Measurements from ENCODE around the gene NEK1.
"Not testable (repeated sequence)": the region's sequence is repeated elsewhere in the genome, so short reads cannot be mapped to it uniquely, and the experiment has no call there.

Gene NEK1

DNA sequence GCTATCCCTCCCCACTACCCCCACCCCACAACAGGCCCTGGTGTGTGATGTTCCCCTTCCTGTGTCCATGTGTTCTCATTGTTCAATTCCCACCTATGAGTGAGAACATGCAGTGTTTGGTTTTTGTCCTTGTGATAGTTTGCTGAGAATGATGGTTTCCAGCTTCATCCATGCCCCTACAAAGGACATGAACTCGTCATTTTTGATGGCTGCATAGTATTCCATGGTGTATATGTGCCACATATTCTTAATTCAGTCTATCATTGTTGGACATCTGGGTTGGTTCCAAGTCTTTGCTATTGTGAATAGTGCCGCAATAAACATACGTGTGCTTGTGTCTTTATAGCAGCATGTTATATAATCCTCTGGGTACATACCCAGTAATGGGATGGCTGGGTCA is 118.1 kb downstream of the NEK1 start:
- DNase-seq (ENCODE audit: low read depth): not testable (repeated sequence)

DNA sequence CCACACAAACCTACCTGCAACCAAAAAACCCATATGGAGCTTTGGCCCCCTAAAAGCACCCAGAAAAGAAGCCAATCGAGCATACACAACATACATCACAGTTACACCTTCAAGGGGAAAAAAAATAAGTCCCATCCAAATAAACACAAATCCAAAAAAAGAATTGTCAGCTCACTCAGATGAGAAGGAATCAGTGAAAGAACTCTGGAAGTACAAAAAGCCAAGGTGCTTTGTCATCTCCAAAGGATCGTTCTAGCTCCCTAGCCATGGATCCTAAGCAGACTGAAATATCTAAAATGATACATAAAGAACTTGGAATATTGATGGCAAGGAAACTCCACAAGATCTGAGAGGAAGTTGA is 119.2 kb downstream of the NEK1 start:
- DNase-seq (ENCODE audit: low read depth): no peak

DNA sequence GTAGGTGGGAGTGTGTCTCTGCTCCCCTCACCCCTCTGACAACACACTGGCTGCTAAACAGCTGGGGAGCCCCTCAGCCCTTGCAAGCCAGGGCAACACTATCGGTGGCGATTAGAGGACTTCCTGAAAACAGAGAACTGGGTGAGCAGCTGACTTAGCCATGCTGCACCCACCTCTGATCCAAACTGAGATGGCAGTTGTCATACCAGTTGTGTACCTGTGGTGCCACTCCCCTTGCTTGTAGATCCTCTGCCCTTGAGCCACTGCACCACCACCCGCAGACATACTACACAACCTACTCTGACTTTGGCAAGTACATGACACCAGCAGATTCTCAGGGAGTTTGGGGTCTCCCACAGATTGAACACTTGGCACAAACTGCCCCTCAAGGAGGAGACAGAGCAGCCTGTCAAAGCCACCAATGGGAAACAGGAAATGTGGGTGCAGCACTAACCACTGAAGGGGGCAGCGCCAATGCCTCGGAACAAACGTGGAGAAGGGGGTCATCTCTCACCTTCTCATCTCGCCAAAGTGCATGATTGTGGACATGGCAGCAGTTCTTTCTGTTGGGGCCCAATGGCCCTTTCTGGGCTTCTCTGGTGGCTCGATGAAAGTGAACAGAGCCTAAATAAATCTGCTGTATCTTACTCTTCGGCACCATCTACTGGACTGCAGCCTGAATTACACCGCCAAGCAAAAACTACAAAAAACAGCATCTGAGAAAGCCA is 119.8 kb downstream of the NEK1 start:
- peak; percentile 11 for DNase-seq (ENCODE audit: low read depth)

DNA sequence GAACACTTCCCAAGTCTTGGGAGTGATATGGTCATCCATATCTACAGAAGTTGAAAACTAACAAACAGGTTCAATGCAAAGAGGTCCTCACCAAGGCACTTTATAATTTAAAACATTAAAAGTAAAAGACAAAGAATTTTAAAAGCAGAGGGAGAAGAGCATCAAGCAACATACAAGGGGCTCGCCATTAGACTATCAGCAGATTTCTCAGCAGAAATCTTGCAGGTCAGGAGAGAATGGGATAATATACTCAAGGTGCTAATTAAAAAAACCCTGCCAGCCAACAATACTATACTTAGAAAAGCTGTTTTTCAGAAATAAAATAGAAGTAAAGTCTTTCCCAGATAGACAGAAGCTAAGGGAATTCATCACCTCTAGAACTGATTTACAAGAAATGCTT is 121.2 kb downstream of the NEK1 start:
- DNase-seq (ENCODE audit: low read depth): no peak

DNA sequence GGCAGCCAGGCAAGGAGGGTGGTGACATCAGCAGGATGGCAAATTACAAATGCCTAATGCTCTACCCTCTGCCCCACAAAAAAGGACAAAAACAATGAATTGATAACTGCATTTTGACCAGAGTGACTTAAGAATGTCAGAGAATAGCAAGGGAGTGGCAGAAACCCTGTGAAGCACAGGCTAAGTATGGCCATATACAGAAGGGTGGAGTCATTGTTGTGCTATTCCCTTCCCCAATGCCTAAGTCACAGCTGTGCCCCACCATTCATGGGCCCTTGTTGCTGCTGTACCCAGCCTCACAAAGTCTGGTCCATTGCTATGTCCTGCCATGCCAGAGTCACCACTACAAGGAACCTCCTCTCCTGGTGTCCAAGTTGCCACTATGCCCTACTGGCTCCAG is 123.1 kb downstream of the NEK1 start:
- DNase-seq (ENCODE audit: low read depth): no peak

DNA sequence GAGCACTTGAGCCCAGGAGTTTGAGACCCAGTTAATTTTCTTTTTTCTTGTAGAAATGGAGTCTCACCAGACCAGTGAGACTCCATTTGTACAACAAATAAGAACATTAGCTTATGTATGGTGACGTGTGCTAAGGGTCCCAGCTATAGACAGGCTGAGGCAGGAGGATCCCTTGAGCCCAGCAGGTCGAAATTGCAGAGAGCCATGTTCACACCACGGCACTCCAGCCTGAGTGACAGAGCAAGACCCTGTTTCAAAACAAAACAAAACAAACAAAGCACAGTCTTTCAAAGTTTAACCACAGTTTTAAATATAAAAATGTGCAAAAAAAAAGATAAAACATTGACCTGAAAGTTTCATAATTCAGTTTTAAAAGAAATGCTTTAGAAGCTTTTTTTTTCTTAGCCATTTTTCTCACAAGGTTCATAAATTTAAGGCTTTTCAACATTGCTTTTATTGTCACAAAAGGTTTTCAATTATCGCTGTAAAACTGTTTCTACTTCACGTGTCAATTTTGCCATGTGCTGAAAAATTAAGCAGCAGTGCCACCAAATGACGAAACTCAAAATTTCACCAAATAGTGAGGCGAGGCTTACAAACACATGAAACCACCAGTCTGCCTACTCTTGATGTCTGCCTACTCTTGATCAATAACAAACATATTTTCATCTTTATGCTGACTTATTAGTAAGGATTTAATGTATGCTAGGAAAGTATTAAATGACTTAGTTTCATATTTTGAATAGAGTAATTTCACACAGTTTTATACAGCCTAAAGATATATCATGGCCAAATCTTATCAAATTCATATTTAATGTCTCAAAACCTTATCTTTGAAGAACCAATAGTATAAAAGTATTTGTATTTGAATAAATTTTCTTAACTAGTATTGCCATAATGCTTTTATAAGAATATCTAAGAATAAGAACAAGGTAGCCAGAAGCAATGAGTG is 126.3 kb downstream of the NEK1 start:
- DNase-seq (ENCODE audit: low read depth): no peak

DNA sequence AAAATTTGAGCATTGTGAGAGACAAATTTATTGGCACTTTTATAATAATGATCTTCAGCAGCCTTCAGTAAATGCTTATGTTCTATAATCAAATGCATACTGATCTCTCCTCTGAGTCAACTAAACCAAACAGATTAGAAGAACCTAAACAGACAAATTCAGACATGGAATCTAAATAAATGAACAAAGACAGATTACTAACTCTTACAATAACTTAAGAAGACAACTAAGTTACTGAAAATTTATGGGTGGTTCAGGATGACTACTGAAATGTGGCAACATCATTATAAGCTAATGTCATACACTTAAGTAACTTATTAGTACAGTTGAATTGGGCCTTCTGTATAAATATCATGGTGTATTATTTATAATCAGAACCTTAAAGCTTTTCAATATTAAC is 127.3 kb downstream of the NEK1 start:
- no peak for DNase-seq (ENCODE audit: low read depth)

DNA sequence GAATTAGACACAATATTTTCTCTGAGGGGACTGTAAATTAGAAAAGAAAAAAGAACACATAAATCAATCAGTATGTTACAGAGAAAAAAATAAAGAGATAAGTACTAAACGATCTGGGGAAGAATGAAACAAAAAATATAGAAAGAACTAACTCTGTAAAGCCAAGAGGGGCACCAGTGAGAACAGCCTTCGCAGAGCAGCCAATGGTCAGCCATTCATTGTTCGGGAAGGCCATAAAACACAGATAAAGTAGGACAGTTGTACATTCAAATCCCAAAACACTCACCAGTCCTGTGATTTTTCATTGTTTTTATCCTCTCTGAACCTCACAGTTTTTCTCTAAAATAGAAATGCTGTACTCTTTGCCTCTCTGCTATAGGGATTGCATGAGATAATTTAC is 127.9 kb downstream of the NEK1 start:
- DNase-seq (ENCODE audit: low read depth): no peak

DNA sequence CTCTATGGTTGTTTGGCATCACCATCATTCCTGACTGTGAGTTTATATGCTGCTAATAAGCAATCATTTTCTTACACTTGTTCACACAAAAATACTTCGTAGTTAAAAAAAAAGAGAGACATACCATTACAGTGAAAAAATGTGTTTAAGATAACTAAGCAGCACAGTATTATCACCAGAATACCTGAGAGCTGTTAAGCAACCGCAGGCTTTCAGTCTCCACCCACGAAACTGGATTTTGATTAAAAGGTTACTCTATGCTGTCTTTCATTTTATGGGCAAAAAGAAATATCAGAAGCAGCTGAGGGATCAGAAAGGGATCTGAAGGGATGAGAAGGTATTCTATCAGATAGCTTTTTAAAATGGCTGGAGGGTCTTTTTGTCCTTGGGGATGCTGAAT is 148.3 kb downstream of the NEK1 start:
- DNase-seq (ENCODE audit: low read depth): no peak

DNA sequence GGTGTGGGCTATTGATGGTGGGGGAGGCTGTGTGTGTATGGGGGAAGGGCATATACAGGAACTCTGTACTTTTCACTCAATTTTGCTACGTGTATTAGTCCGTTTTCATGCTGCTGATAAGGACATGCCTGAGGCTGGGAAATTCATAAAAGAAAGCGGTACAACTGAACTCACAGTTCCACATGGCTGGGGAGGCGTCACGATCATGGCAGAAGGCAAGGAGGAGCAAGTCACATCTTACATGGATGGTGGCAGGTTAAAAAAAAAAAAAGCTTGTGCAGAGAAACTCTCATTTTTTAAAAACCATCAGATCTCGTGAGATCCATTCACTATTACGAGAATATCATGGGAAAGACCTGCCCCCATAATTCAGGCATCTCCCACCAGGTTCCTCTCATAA is 152.3 kb downstream of the NEK1 start:
- DNase-seq (ENCODE audit: low read depth): no peak

DNA sequence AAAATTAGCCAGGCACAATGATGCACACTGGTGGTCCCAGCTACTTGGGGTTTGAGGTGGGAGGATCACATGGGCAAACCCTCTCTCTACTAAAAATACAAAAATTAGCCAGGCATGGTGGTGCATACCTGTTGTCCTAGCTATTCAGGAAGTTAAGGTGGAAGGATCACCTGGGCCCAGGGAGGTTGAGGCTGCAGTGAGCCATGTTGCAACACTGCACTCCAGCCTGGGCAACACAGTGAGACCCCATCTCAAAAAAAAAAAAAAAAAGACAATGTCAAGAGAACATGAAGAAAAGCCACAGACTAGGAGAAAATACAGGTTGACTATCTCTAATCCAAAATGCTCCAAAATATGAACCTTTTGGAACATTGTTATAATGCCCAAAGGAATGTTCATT is 153.8 kb downstream of the NEK1 start:
- DNase-seq (ENCODE audit: low read depth): no peak

DNA sequence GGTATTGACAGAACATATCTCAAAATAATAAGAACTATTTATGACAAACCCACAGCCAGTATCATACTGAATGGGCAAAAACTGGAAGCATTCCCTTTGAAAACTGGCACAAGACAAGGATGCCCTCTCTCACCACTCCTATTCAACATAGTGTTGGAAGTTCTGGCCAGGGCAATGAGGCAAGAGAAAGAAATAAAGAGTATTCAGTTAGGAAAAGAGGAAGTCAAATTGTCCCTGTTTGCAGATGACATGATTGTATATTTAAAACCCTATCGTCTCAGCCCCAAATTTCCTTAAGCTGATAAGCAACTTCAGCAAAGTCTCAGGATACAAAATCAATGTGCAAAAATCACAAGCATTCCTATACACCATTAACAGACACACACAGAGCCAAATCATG is 159.7 kb downstream of the NEK1 start:
- DNase-seq (ENCODE audit: low read depth): not testable (repeated sequence)

DNA sequence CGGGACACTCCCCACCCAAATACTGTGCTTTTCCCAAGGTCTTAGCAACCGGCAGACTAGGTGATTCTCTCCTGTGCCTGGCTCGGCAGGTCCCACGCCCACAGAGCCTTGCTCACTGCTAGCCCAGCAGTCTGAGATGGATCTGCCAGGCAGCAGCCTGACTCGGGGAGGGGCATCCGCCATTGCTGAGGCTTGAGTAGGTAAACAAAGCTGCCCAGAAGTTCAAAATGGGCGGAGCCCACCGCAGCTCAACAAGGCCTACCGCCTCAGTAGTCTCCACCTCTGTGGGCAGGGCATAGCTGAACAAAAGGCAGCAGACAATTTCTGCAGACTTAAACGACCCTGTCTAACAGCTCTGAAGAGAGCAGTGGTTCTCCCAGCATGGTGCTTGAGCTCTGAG is 163.4 kb downstream of the NEK1 start:
- not testable (repeated sequence) for DNase-seq (ENCODE audit: low read depth)

DNA sequence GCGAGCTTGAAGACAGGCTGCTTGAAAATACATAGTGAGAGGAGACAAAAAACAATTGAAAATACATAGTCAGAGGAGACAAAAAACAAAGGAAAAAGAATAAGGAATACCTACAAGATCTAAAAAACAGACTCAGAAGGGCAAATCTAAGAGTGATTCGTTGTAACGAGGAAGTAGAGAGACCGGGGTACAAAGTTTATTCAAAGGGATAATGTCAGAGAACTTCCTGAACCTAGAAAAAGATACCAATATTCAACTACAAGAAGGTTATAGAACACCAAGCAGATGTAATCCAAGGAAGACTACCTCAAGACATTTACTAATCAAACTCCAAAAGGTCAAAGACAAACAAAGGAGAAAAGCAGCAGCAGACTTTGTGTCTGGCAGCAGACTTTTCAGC is 165.6 kb downstream of the NEK1 start:
- no peak for DNase-seq (ENCODE audit: low read depth)

DNA sequence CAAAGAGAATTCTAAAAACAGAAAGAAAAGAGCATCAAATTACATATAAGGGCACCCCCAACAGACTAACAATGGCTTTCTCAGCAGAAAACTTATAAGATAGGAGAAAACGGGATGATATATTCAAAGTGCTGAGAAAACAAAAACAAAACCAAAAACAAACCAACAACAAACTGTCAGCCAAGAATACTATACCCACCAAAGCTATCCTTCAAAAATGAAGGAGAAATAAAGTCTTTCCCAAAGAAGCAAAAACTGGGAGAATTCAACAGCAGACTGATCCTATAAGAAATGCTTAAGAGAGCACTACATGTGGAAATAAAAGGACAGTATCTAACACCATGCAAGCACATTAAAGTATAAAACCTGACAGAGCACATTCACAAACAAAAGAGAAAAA is 168.6 kb downstream of the NEK1 start:
- no peak for DNase-seq (ENCODE audit: low read depth)

DNA sequence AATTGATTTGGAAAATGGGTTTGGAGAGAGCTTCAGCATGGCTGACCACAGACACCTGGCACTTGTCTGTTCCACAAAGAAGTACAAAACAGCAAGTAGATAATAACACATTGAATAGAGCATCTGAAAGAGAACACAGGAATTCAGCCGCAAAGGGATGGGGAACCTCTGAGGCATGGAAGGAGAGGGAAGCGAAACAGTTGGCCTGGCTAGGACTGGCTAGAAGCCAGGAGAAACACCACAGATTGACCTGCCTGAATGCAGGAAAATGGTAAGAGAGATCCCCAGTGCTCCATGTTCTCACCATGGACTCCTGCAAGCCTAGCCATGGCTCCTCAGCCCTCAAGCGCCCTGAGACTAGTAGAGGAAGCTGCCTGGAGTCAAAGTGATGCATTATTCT is 171.9 kb downstream of the NEK1 start:
- no peak for DNase-seq (ENCODE audit: low read depth)

DNA sequence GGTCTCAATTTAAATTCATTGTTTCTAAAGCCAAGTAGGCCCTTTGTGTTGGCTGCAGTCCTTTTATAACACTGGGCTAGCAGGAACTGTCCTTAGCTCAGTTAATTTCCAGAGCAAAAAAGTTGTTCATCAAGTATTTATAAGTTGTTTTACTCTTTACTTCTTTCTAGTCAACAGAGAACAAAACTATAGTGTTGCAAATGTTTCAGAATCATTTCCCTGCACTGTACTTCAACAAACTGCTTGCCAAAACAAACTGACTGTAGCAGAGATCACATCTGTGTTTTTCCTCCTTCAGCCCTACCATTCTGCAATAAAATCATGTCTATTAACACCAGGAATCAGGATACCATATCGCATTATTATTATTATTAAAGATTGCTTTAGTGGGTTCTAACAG is 173.1 kb downstream of the NEK1 start:
- DNase-seq (ENCODE audit: low read depth): no peak

DNA sequence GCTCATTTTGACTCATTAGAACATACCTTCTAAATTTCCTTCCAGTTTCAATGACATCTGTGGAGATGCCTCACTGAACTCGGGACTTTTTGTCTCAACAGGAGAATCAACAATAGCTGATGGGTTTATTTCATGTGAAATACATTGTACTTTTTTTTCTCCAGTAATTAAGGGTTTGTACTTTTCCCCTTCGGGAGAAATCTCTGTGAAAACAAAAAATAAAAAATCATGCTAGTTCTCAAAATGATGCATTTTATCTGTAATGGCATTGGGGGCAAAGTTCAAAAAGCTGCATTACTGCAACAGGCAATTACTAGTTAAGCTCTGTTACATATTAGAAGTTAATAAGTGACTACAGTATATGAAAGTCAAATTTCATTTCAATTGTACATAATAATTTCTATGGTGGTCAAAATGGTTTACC is 174.3 kb downstream of the NEK1 start:
- no peak for DNase-seq (ENCODE audit: low read depth)

DNA sequence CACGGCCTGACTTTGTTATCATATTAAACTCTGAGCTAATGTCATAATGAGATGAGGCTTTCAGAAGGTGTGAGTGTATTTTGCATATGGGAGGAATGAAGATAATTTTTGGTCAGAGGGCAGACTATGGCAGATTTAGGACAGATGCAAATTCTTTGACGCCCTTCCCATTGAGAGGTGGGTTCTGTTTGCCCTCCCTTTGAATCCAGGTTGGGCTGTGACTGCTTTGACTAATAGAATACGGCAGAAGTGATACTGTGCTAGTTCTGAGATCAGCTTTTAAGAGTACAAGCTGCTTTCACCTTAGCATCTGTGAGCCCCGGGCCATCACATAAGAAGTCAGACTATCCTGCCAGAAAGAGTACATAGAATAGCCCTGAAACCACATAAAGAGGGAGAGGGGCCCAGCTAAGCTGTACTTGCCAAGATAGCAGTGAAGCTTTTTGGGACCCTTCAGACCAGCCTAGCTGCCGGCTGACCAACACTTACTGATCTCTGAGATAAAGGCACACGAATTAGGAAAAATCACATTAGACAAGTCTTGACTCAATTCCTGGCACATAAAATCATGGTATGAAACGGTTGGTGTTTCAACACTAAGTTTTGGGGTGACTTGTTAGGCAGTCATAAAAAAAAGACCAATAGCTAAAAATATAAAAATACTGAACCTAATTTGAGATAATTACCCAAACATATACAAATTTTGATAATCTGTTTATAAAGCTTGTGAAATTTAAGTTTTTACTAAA is 174.9 kb downstream of the NEK1 start:
- no peak for DNase-seq (ENCODE audit: low read depth)

DNA sequence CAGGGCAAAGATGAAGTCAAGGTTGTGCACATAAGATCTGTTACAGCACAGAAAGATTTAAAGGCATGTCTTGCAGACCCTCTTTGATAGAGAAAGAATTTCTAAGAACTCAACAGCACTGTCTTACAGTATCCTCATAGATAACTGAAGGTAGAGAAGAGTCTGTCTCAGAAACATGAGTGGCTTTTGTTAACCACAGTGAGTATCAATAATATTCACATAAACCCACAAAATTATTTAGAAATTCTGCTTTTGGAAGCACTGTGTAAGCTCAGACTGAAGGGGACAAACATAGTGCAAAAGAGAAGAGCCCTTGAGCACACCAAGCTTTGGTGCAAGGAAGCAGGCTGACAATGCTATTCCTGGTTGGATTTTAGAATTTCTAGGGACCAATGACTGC is 175.6 kb downstream of the NEK1 start:
- DNase-seq (ENCODE audit: low read depth): no peak

DNA sequence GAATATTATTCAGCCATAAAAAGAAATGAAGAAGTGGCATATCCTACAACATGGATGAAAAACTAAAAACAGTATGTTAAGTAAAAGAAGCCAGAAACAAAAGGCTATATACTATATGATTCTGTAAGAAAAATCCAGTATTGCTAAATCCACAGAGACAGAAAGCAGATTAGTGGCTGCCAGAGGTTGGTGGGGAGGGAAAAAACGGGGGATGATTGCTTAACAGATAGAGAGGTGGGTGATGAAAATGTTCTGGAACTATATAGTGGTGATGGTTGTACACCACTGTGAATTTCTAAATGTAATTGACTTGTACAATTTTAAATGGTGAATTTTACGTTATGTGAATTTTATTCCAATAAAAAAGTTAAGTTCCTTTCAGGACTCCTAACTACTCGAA is 184.0 kb downstream of the NEK1 start:
- DNase-seq (ENCODE audit: low read depth): no peak

DNA sequence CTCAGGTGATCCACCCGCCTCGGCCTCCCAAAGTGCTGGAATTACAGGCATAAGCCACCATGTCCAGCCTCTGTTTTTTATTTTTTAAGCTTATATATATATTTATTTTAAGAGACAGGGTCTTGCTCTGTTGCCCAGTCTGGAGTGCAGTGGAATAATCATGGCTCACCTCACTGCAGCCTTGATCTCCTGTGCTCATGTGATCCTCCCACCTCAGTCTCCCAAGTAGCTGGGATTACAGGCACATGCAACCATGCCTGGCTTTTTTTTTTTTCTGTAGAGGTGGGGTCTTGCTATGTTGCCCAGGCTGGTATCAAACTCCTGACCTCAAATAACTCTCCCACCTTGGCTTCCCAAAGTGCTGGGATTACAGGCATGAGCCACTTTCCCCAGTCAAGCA is 184.7 kb downstream of the NEK1 start:
- DNase-seq (ENCODE audit: low read depth): not testable (repeated sequence)

DNA sequence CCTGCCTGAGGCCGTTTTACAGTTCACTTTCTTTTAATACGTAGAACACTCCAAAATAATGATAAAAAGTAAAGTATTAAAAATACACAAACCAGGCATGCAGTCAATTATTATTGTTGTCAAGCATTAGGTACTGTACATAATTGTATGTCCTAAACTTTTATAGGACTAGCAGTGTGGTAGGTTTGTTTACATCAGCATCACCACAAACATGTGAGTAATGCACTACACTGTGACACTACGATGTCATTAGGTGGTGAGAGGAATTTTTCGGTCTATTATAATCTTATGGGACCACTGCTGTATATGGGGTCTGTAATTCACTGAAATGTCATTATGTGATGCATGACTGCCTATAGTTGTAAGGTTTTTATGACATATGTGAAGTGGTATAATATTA is 192.1 kb downstream of the NEK1 start:
- no peak for DNase-seq (ENCODE audit: low read depth)

Measured in activated T-cell treated with anti-CD3 and anti-CD28 coated beads for 48 hours (primary cell).